Hematopoietic multipotent progenitor cell (in vitro differentiated cells): ENCODE results near the gene ZFAND2B. TPM values are rescaled to one million over a fixed set of nuclear protein-coding genes. Genes with fewer than 3 reads are reported as not detected.
A peak's percentile ranks its signal among the peaks of the same experiment; 100 is the strongest.
"Not testable (repeated sequence)": the region's sequence is repeated elsewhere in the genome, so short reads cannot be mapped to it uniquely, and the experiment has no call there.

Experiments used
- DNase-seq, 3 donors: peaks; one replicate each; pipeline ENCODE4 v3.0.0-alpha.2; 2011 to 2015; ENCODE audit warnings: low read depth in 2 of 3, low spot score in 2 of 3
- total RNA-seq: library from RNA; depleted of rRNA; stranded (reverse); fragments of >200 nt; gene quantifications from one replicate; pipeline ENCODE4 v1.2.3, GENCODE V29; 2012

ZFAND2B gene
- total RNA-seq, 1 donor = 87.8 TPM

DNA sequence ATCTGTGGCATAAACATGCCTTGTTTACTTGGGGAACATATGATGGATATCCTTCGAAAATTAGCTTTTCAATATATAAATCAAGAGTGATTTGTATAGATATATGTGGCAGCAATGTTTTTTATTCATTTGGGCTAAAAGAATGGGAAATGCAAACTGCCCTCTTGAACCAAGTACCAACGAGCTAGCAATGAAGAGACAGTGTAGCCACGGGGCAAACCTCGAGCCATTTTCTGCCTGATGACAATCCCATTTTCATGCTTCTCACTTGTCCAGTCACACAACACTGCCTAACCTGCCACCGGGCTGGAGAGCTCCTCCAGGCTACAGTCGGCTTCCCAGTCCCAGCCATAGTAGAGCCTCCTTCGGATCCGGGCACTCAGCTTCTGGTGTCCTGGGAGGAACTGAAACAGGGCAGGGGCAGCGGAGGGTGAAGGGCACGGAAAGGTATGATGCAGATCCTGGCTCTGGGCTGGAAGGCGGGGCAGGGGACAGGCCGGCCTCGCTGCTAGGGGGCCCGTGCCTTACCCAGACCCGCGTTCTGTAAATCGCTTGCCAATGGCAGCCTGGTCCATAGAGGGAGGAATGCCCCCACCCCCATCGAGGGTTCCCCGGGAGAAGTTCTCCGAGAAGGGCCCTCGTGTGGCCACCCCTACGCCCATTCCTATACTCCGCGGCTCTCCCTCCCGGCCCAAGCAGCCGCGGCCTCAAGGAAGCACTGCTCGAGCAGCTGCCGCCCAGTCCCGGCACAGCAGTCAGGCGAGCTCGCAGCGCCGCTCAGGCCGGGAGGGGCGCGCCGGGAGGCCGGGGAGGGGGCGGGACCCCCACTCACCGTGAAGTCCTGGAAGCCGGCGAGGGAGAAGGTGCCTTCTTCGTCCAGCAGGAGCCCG, 30.4 kb upstream of the ZFAND2B start:
- DNase-seq = peak in 1 of 3 donors; percentile 28

DNA sequence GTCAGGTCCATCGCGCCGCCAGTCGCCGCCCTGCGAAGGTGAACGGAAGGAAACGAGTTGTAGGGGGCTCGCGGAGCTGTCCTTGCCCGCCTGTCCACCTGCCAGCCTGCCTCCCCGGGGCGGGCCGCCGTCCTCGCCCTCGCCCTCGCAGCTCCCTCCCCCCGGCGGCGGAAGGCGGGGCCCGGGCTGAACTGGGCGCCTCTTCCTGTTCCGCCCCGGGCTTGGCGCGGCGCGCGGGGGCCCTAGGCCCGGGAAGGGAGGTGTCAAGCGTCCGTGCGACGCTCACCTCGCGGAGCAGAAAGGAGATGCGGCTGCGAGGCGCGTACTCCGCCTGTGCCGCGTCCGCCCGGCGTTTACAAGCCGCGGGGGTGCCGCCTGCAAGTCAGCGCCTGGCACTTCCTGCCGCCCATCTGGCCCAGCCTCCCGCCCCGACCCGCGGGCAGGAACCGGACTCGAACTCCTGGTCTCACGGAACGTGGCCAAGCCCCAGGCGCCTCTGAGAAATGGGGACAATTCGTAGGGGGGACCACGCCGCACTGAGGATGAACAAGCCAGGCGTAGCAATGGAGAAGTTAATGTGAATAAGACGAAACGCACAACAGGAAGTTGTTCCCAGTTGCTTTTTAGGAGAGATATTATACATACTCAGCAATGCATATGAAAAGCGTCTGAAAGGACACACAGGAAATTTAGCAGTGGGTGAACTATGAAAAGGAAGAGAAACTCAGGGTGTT, 29.6 kb upstream of the ZFAND2B start, which contains the start of gene CNPPD1:
CNPPD1 (minus strand) TSS at position 108 of the 734 bp plus-strand sequence; CDS start at position 11, 97 bp downstream.
- peak; percentile 71 to 87 (median 87) for DNase-seq

GRCh38 chr2:219177552-219178376, 28.8 kb upstream of the ZFAND2B start, which contains the start of gene RETREG2:
RETREG2 (plus strand) TSS chr2:219178275; CDS start chr2:219178353, 78 bp downstream.
- peak; percentile 91 to 93 (median 91) for DNase-seq

DNA sequence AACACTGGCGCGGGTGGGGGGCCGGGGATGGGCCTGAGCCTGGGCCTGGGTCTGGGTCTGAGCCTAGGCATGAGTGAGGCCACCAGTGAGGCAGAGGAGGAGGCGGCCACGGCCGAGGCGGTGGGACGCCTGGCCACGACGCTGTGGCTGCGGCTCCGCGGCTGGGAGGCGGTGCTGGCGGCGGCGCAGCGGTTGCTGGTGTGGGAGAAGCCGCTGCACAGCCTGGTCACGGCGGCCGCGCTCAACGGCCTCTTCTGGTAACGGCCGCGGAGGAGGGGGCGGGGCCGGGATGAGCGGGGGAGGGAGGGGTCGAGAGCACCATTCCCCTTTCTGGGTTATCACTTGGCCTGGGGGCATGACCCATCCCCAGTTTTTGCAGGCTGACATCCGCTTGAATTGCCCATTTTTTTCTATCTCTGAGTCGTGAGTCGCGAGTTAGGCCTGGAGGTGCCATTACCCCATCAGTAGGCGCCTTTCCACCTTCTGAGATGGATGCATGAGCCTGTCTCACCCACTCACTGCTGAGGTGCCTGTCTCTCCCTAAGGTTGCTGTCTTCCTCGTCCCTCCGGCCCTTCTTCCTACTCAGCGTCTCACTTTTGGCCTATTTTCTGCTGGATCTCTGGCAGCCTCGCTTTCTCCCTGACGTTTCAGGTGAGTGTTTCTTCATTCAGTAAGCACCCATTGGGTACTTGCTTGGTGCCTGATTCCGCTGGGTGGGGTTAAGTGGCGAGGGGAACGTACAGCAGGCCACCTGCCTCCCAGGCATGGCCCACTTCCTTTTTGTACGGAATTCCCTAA, 28.0 kb upstream of the ZFAND2B start:
- DNase-seq = no peak

- DNase-seq = no peak
Observed at GRCh38 chr2:219179601-219180465, 26.7 kb upstream of the ZFAND2B start.

- DNase-seq = no peak
Observed at GRCh38 chr2:219180961-219181360, 25.6 kb upstream of the ZFAND2B start.

DNA sequence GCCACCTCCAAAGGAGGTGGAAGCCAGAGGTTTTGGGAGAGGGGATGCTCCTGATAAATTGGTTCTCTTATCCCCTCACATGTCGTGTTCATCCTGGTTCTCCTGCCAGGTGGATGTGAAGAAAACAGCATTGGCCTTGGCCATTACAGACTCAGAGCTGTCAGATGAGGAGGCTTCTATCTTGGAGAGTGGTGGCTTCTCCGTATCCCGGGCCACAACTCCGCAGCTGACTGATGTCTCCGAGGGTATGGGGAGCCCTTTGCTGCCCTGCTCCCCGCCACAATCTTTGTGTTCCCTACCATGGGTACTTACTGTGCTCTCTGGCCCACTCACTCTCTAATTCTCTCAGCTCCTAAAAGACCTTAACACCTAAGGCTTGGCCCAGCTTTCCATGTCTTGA, 25.1 kb upstream of the ZFAND2B start:
- no peak for DNase-seq

GRCh38 chr2:219182331-219183150, 24.0 kb upstream of the ZFAND2B start:
- peak in 1 of 3 donors; percentile 27 for DNase-seq

DNA sequence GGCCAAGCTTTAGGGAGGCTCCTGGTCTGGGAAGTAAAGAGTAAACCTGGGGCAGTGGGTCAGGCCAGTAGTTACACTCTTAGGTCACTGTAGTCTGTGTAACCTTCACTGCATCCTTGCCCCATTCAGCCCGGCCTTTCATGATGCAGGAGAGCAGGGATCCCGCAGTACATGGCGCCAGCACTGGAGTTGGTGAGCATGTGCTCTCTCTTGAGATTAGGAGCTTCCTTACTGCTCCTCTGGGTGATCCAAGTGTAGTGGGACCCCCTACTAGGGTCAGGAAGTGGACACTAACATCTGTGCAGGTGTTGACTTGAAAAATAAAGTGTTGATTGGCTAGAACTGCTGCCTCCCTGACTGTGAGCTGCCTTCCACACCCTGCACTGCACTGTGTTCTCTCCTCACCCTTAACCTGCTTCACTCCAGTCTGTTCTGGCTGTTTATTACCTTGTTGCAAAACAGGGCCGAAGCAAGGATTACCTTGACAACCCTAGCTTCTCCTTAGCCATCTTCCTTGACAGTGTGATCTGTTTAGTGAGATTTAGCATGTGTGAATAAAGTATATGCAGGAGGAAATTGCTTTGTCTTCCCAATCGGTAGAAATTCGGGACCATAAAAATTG, 23.3 kb upstream of the ZFAND2B start:
- no peak for DNase-seq

DNA sequence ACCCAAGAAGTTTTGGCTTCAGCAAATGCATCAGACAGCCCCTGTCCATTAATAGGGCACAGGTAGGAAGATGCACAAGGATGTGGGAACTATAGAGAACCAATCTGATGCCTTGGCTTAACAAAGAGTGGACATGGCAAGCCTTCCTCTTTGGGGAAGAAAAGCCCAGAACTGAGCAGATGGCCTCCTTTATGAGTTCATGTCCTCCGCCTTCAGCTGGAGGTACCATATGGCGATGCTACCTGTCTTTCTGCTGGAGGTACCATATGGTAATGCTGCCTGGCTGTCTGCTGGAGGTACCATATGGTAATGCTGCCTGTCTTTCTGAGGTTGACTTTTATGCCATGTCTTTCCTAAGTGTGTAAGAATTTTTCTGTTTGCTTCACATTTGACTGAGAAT, 22.5 kb upstream of the ZFAND2B start:
- DNase-seq = no peak

GRCh38 chr2:219186754-219187456, 19.7 kb upstream of the ZFAND2B start:
- DNase-seq = no peak

- no peak for DNase-seq
Observed at GRCh38 chr2:219197388-219197787, 9.2 kb upstream of the ZFAND2B start.

- no peak for DNase-seq
Observed at GRCh38 chr2:219198974-219199373, 7.6 kb upstream of the ZFAND2B start.

DNA sequence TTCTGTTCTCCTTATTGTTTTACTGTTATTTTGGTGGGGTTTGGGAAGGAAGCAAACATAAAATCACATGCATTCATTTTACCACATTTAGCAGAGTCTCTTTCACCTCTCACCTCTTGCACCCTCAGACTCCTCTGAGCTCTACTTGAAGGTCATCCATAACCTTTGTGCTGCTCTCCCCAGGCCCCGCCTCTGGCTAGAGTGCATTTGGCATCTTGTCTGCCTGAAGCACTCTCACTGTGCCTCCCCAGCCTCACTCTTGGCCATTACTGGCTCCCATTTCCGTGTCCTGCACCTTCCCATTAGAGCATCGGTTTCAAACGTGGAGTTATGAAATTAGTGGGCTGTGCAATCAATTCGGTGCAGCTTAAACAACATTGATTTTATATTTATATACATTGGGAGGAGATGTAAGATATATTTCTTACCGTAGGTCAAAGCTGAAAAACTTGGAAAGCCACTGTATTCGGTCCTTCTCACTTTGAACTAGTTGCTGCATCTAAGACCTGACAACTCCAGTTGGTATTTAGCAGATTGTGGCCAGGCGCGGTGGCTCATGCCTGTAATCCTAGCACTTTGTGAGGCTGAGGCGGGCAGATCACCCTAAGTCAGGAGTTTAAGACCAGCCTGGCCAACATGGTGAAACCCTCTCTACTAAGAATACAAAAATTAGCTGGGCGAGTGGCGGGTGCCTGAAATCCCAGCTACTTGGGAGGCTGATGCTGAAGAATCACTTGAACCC, 6.9 kb upstream of the ZFAND2B start:
- no peak for DNase-seq

- not testable (repeated sequence) for DNase-seq
Observed at GRCh38 chr2:219200502-219201326, 5.9 kb upstream of the ZFAND2B start.
